Stimulated activated CD4-positive, alpha-beta T cell treated with anti-CD3 and anti-CD28 coated beads, Interleukin-4, amount 100 ng/mL, for 24 hours (primary cell): ENCODE data around the gene FYB1.

Experiments
- DNase-seq: peaks from one replicate; pipeline ENCODE4 v3.0.0-alpha.2; 2020

Gene FYB1

DNA sequence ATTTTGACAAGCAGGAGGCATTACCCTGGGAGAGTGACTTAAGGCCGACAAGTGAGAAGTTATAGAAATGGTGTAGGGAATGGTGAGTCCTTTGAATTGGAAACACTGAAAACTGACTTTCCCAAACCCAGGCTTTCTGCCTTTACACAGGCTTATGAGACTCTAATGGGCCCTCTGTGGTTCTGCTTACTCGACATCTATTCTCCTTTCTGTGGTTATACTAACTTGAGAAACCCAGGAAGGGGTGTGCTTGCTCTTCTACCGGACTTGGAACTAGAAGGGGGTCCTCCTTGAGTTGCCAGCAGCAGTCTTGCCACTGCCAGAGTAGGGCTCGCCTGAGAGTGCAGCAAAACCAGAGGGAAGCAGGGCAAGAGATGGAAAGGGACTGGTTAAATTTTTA is 63.3 kb downstream of the FYB1 start:
- no peak for DNase-seq

DNA sequence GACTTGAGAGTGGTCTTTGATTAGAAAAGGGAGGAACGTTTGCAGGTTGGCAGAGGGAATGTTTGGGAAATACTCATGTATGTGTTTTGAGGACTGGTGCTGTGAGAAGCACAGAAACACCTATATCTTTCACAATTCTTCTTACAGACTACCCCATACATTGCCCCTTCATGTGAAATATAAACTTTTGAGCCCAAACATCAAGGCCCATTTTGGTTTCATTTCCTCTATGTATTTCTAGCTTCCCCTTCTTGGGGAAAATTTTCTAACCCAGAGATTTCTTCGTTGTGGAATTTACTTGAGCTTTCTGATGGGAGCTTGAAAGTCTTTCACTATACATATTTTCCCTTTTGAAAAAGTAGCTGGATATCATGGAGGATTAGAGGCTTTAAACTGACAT is 67.6 kb downstream of the FYB1 start:
- DNase-seq, result no peak

DNA sequence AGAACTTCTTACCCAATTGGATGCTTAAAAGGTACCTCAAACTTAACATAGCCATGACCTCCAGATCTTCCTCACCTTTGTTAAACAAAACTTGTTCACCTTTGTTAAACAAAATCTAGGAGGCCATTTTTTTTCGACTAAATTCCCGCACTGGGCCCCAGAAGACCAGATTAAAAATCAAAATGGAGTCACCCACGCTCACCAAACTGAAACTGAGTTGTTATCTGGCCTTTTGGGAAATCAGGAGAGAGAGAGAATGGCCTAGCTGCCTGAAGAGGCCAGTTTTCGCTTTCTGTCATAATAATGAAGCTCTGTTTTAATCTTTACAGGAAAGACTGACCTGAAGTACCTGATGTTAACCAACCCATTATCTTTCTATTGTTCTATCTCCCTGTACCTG is 69.4 kb downstream of the FYB1 start:
- no peak for DNase-seq

DNA sequence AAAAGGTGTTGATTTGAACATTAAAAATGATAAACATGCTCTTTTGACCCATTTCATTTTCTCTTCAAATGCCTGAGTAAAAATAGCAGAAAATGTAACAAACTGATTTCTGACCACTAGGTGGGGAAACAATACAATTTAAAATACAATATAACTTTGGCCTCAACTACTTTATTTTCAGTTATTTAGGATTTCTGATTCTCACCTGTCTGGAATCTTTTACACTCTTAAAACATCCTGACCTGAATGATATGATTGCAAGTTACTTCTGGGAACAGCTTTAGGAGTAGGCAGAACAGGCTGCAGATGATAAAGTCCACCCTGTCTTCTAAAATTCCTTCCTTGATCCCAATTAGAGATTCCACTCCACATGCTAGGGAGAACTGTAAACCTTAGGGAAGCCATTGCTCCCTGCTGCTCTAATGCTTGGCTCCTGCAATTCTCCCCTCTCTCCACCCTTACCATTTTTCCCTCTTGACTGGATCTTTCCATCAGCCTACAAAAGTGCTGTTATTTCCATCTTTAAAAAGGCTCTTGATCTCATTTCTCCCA is 70.3 kb downstream of the FYB1 start:
- DNase-seq, result no peak

DNA sequence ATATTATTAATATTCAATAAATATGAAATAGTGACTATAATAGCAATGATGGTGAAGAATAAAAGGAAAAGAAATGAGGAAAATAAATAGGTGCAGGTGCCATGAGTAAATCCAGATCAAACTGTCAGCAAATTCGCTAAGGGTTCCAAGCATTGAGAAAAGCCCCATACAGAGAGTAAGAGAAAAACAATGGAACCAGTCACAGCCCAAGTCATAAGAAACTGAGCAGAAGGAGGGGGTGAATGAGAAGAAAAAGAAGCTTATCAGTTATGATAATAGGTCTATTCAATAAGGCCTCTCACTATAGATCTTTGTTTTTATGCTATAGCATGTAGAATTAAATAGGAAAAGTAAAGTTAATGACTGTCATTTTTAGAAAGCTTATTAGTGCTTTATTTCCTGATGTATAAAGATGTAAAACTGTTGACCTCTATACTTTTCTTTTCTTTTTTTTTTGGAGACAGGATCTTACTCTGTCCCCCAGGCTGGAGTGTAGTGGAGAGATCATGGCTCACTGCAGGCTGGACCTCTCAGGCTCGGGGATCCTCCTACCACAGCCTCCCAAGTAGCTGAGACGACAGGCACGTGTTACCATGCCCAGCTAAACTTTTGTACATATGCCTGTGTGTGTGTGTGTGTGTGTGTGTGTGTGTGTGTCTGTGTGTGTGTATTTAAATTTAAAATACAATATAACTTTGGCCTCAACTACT is 72.4 kb downstream of the FYB1 start:
- DNase-seq, result no peak

DNA sequence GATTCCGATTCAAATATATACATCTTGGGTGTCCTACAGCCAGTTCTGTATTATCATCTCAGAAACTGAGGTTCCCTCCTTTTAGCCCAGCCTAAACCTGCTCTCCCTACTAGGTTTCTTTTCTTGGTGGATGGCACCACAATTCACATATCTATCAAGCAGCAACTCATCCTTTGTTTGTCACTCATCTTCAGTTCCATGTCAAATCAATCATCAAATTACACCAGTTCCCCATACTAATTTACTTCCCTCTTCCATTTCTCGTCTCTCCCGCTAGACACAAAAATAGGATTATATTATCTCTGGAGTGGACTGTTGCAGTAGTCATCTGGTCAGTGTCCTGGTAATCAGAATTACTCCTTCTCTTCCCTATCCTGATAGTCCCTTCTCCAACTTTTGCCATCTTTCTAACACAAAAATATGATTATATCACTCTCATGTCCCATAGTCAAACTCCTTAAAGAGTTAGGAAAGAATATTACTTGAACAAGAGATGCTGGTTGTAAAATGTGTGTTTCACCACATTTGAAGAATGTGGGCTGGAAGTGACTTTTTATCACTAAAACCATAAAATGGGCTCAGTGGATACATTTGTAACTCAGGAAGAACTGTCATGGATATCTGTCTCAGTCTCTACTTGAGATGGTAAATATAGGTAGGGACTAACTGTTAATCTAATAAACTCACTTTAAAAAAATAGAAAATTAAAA is 76.1 kb downstream of the FYB1 start:
- no peak for DNase-seq

DNA sequence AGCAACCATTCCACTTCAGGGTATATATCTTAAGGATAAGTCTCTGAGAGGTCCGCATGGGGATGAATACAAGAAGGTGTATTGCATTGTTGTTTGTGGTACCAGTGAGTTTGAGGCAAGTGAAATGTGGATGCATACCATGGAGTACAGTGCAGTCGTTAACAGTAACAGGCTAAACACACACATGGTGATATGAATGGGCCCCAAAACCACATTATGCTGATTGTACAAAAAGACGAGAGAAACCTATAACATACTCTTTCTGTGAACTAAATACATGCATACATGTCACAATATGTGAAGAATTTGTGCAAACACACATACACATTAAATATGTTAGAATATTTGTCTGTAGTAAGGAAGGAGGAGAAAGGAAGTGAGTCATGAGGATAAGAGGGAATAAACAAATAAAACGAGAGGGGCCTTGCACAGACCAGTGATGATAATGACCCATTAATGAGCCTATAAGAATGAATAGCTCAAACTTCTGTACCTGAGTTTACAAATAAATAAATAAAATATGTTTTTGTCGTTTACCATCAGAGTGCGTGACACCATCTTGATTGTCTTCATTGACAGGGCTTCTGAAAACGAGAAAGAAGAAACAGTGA is 78.7 kb downstream of the FYB1 start:
- no peak for DNase-seq

DNA sequence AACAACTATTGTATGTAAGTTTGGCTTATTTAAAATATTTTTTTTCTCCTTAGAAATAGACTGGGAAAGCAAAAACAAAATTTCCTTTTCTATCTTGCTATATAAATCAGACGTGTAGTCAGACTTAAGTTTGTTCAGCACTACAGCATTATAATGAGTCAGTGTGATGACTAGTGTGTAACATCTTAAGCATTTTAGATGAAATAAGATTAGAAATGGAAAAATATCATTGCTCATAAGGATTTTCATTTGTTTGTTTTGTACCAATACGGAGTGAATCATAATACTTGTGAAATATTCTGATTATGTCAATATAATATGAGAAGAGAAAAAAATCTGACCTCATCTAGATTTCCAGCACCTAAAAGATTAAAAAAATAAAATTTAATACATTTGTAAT is 80.5 kb downstream of the FYB1 start:
- no peak for DNase-seq

DNA sequence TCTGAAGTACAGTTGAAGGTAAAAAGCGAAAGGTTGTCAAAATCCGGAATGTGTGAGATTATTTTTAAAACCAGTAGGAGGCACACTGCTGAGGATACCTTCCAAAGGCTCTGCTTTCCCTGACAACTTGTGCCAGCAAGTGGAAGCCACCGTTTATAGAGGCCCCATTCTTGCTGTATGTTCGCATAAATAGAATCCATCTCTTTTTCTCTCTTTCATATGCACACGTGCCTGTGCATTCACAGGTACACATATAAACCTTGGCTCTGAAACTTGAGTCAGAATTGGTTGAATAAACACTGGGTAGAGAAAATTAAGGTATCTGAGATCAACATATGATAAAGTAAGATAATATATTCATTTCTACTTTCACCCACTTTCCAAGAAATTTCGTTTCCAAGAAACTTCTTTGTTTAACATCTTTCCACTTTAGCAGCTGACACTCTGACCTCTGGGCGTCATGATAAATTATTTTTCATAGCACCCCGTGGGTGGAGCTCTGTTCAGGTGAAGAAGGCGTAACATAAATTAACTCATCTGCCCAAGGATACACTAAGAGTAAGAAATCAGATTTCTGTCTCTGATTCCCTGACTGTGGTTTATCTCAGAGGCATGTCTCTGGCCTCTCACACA is 81.4 kb downstream of the FYB1 start:
- no peak for DNase-seq

DNA sequence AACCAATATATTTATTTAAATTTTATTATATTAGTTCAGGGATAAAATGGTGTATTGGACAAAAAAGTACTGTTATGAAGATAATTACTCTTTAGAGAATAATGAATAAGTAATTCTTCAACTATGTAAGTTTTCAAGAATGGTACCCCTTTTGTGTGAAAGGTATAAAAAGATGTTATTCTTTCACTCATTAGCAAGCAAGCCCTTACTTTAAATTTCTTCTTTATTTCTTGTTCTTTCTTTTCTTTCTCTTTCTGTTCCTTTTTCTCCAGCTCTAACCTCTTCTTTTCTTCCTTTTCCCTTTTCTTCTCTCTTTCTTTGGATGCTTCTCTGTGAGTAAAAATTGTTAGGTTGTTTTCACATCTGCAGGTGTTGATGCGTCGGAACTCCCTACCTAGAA is 82.0 kb downstream of the FYB1 start:
- DNase-seq, result no peak

DNA sequence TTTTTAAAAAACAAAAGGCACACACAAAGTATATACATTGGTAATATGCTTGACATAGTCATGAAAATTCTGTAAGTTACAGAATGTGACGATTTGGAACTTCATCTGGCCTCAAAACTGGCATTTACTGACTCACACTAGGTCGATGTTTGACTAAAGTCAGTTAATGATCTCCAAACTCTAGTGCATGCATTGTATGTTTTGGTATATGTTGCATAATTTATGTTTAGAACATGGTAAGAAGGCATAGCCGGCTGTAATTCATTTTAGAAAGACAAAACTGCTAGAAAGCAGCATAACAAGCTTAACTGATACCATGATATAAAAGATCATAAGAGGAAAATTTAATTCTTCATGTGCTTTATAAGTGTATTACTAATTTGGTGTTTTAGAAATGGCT is 86.6 kb downstream of the FYB1 start:
- DNase-seq, result no peak

DNA sequence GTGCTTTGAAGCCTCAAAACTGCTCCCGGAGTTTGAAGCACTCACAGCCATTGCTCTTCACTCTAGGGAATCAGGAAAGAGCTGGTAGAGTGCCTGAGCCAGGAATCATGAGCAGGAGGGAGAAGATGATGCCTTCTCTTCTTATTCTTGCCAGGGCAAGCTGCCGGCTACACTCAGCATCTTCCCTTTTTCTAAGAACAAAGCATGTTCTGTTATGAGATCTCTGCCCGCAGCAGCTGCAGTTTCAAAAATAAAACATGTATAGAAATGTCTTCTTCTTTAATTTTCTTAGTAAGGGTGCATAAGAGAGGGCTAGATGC is 87.3 kb downstream of the FYB1 start:
- DNase-seq, result no peak

DNA sequence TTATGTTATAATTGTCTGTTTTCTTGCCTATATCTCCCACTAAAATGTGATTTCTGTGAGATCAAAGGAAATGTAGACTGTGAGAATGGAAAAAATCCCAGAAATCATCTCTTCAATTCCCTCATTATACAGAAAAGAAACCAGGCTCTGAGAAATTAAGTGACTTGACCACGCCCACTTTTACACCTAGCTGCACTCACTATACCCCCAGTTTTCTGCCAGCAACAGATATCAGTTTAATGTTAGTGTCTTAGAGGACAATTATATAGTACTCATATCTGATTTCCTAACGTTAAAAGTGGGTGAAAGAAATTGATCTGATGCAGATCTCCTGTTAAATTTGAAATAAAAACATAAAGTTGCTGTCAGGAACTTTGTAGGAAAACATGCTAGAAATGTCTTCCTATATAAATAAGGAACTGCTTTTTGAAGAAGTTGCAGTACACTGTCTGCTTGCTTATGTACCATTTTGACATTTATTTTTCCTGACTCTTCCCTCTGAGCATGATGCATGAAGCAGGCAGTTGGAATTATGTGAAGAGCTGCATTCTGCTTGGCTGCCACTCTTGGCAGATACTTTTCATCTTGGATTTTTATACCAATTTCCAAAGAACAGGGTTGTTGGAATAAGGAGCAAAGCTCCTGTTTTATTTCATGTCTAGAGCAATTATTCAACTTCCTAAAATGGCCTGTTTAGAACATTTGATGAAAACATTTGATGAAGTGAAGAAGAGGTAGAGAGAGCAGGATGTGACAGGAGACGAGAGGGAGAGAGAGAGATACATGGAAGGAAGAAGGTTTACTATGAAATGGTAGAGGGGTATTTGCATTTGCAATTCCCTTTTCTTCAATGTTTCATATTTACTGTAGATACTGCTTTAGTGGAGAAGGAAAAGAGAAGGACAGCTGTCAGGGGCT is 87.9 kb downstream of the FYB1 start:
- DNase-seq, result no peak

DNA sequence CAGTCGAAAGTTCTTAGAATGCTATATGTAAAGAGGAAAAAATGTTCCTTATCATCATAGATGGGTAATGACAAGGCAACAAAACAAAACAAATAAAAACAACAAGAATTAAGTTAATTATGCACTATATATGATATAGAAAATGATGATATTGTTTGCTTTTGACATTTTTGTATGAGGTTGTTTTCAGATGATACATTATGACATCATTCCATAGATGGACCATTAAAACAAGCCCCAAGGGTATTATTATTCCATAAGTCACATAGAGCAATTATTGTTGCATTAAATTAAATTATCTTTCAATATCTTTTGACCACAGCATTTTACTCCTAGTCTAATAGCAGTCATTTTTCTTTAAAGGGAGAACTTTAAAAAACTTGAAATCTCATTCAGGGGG is 88.6 kb downstream of the FYB1 start:
- no peak for DNase-seq

DNA sequence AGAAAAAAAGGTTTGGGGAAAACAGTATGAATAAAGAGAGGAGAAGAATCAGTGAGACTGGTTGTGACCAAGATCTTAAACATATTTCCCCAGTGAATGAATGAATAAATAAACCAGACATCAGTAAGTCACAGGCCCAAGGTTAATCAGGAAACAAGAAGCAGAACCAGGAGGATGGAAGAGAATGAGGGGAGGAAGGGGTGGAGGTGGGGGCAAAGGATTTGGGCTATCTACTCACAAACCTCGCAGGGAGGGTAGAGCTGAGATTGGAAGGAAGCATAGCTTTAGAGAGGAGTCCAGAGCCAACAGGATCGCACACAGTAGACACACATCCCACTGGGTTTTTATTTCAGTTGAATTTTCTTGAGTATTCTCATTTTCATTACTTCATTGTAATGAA is 97.4 kb downstream of the FYB1 start:
- DNase-seq, result no peak

DNA sequence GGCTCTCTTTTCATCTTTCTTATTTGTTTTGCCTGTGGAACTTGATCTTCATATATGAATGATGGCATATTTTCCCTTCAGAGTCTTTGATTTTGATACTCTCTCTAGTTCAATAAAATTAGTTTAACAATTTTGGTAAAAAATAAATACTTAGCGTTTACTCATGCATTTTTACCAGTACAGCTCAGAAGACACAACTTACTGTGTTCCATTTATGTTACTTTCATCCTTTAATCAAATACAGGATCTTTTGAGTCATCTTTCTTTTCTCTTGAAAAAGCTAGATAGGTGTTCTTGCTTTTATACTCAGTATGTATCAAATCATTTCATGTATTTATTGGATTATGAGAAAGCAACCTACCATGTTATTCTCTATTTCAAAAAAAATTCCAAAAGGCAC is 98.0 kb downstream of the FYB1 start:
- no peak for DNase-seq

DNA sequence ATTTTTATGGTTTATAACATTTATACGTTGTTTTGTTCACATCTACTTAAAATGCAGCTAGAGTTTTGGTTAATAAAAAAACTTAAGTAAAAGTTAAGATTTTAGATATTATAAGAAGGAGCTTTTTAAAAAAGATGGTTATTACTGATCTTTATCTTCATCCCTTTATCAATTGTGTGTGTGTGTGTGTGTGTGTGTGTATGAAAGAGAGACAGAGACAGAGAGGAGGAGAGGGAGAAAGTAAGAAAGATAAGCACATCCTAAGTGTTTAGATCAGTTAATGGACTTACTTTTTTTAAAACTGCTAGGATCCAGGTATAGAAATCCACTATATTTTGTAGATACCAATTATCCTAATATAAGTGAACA is 99.3 kb downstream of the FYB1 start:
- DNase-seq, result no peak

DNA sequence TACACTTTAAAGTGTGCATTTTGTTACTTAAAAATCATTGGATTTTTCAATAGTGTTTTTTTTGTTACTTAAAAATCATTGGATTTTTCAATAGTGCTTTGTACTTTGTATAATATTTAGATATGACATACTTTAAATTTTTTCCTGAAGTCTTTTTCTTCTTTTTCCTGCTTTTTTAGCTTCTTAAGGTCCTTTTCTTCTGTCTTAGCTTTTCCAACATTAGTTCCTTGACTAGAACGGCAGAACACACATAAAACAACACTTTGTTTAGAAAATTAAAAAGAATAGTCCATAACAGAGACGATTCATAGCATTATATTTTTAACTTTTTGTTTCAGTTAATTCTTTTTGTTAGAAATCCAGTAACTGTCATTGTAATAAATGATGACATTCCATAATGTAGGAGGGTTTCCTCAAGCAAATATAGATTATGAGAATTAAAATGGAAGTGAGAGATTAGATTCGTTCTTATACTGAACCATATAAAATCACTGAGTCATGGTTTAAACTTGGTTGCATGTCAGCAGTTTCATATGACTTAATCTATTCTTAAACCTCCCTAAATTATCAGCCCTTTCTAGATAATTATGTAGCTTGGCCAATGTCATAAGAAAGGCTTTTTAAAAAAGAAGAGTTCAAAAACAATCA is 99.8 kb downstream of the FYB1 start:
- DNase-seq, result no peak

DNA sequence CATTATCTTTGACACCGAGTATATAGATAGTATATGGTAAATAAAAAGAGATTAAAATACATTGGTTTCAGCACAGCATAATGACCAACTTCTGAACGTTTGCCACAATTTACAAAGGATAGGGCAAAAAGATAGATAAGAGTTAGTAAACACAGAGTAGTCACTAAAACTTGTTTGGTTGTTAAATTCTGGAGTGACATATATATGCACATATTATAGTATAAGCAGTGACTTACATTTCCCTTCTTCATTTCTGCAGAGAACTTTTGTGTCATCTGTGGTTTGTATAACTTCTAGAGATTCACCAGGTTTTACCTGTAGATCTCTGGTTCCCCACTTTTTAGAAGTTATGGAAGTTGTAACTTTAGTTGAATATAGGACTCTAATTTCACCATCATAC is 100.7 kb downstream of the FYB1 start:
- DNase-seq, result no peak

DNA sequence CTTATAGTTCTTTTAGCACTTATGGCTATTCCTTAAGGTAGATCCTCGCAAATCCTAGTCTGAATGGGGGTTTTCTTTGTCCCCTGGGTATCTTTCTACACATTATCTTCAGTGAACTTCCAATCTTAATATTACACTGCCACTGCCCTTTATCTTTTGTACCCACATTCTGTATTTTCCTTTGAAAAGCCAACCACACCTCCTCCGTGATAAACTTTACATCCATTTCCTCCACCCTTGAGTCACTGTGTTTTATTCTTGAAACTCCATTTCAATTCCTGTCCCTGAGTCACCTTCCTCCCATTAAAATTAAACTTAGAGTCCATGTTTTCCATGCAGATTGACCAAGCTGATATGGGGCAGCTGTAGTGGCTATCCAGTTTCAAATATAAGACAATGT is 102.0 kb downstream of the FYB1 start:
- DNase-seq, result no peak

DNA sequence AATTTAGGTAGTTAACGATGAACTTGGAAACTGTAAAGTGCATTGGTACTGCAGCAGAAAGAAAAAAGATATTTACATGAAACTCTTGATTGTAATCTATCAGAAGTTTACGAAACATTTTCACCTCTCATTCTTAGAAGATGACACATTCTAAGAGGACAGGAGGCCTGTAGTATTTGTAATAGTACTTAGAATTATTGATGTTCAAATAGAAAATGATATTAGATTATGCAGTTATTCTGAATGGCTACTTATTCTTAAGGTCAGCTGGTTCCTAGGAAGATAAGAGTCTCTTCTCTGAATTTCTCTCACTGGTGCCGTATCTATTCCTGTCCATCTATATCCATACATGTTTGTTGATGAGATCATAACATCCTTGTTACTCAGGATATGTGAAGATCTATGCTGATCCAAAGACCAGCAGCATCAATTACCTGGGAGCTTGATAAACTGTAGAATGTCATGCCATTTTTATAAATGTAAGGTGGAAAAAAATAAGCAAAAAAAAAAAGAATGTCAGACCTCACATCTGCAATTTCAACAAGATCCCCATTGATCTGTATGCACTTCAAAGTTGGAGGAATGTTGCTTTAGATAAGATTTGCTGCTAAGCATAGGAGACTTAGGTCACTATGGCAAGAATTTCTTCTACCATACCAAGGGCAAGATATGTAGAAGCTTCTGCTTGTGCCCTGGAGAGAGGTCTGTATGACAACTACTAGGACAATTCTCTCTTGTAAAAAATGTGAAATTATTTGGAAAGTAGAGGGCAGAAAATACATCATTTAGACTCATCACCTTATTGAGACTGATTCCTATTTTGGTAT is 102.8 kb downstream of the FYB1 start:
- no peak for DNase-seq
